ENCODE data around the gene CBX1. TPM values are rescaled to one million over a fixed set of nuclear protein-coding genes. Genes with fewer than 3 reads are reported as not detected.

The CBX1 gene
- total and polyA plus RNA-seq, 2 of the 8 experiments (the other 6 are each of a cell fraction or from before 2014, with no cell fraction given), result 38.7 to 173 TPM

DNA sequence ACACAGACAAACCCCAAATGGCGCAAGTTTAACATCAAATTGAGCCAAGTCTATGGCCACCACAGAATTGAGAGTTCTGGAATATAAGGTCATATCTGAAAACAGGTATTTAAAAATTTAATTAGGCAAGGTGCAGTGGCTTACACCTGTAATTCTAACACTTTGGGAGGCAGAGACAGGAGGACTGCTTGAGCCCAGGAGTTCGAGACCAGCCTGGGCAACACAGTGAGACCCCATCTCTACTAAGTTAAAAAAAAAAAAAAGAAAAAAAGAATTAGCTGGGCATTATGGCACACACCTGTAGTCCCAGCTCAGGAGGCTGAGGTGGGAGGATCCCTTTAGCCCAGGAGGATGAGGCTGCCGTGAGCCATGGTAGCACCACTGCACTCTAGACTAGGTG, 34.0 kb downstream of the CBX1 start:
- H3K18ac ChIP-seq (ENCODE audit: extremely low read depth, low read length), result no peak overlapping the region
- H3K4me1 ChIP-seq (replicated peaks in 1 of 4; ENCODE audit: control insufficient read depth in 3 of 4, insufficient read depth in 4 of 4, low read length in 3 of 4), result peaks cover 0 to 2% (median 0%) of the 10 kb centered on the region in 4 experiments; a peak in 1 of 7 replicates
- WGBS, 2 experiments (ENCODE audit: extremely low coverage in 1 of 2, insufficient coverage in 1 of 2, insufficient read length in 1 of 2, insufficient replicate concordance in 2 of 2, low coverage in 1 of 2, low lambda C conversion rate in 2 of 2, missing lambda C conversion rate in 1 of 2), result 92% methylated on average over 3 of the region's 3 CpGs; no CpG with 5 or more reads in 1 of the 2 experiments
- peaks cover 9 to 22% of the 10 kb centered on the region in 2 experiments for H4K20me1 ChIP-seq (replicated peaks in 1 of 2; ENCODE audit: control insufficient read depth in 1 of 2, insufficient read depth in 2 of 2, low read length in 2 of 2)
- no peak overlapping the region for H3K56ac ChIP-seq (replicated peaks; ENCODE audit: insufficient read length, low read depth, low read length)
- no peaks in the 10 kb centered on the region; a peak in 1 of 4 replicates for H3K79me2 ChIP-seq (ENCODE audit: control insufficient read depth in 1 of 2, insufficient read depth in 2 of 2, low read length in 2 of 2)
- H2BK12ac ChIP-seq (ENCODE audit: low read depth, low read length), result no peak overlapping the region
- no peak overlapping the region for H3K23ac ChIP-seq (ENCODE audit: insufficient read length)
- H3K4me3 ChIP-seq (ENCODE audit: extremely low read depth in 1 of 4, insufficient read depth in 2 of 4, low read depth in 3 of 4, low read length in 4 of 4), result no peak overlapping the region
- no peaks in the 10 kb centered on the region for H3K27me3 ChIP-seq (replicated peaks in 1 of 4; ENCODE audit: control insufficient read depth in 3 of 4, extremely low read depth in 1 of 4, insufficient read depth in 3 of 4, low read length in 3 of 4)
- H3K9ac ChIP-seq (replicated peaks in 1 of 4; ENCODE audit: extremely low read depth in 1 of 4, low read depth in 3 of 4, low read length in 3 of 4), result no peak overlapping the region
- H3K27ac ChIP-seq (ENCODE audit: low read depth, low read length), result no peak overlapping the region
- H2BK120ac ChIP-seq (replicated peaks; ENCODE audit: low read depth, low read length), result no peak overlapping the region
- H3K9me3 ChIP-seq (ENCODE audit: insufficient read depth in 2 of 2, low read depth in 1 of 2, low read length in 1 of 2), result no peaks in the 10 kb centered on the region
- H2BK5ac ChIP-seq (ENCODE audit: low read depth, low read length), result no peak overlapping the region
- no peak overlapping the region for H4K91ac ChIP-seq (replicated peaks; ENCODE audit: insufficient read length, low read length)
- CTCF ChIA-PET (ENCODE audit: partially characterized antibody), result interaction anchor here (0.8 to 5.9 kb wide), 17 partner anchors 8 to 113 kb away, joined by 3 to 78 read pairs (median 6); partner anchors contain the start of genes COPZ2 and NFE2L1
- no peak overlapping the region for H2BK20ac ChIP-seq (ENCODE audit: low read length)
- no peak overlapping the region for H4K5ac ChIP-seq (ENCODE audit: insufficient read length, low read depth, low read length)
- H3K36me3 ChIP-seq (ENCODE audit: control insufficient read depth in 2 of 4, insufficient read depth in 4 of 4, low read length in 3 of 4), result peaks cover 8 to 57% (median 24%) of the 10 kb centered on the region in 4 experiments
- H2BK15ac ChIP-seq (ENCODE audit: low read length), result no peak overlapping the region
- H3K79me1 ChIP-seq (ENCODE audit: low read depth, low read length), result no peaks in the 10 kb centered on the region; the same call in 1 of the 2 replicates
- no peak for FAIRE-seq
- no peak for DNase-seq (ENCODE audit: low read depth in 1 of 2, low spot score in 2 of 2)
- no peaks in the 10 kb centered on the region for H3K23me2 ChIP-seq (ENCODE audit: low read depth, low read length)
- H2AFZ ChIP-seq (ENCODE audit: low read length), result no peak overlapping the region
- POLR2A ChIA-PET (ENCODE audit: partially characterized antibody), result interaction anchor here (0.6 to 41.8 kb wide), 12 partner anchors 11 to 96 kb away, joined by 3 to 1227 read pairs (median 6); partner anchors contain the start of genes CBX1, CDK5RAP3, COPZ2 and NFE2L1
- H4K8ac ChIP-seq (ENCODE audit: extremely low read depth, insufficient read depth, low read length), result no peak overlapping the region
- no peak overlapping the region for H3K4ac ChIP-seq (replicated peaks; ENCODE audit: insufficient read length, low read depth, low read length)
- no peak overlapping the region for H3K4me2 ChIP-seq (ENCODE audit: insufficient read depth in 1 of 2, low read depth in 2 of 2, low read length in 2 of 2)
- H2AK5ac ChIP-seq (ENCODE audit: low read depth, low read length), result no peak overlapping the region
- H3K14ac ChIP-seq (ENCODE audit: insufficient read length), result no peak overlapping the region
- TF ChIP-seq CEBPB (IDR thresholded peaks at IDR 0.05; ENCODE audit: low read depth, low read length), result no peak
- no peak for TF ChIP-seq POU5F1 (IDR thresholded peaks at IDR 0.05; ENCODE audit: low read depth, low read length)
- no peak for TF ChIP-seq RAD21 (IDR thresholded peaks at IDR 0.05 in 1 of 2, conservative IDR thresholded peaks at IDR 0.05 in 1 of 2; ENCODE audit: low read depth in 2 of 2, low read length in 2 of 2)
- TF ChIP-seq, protein P1, sequence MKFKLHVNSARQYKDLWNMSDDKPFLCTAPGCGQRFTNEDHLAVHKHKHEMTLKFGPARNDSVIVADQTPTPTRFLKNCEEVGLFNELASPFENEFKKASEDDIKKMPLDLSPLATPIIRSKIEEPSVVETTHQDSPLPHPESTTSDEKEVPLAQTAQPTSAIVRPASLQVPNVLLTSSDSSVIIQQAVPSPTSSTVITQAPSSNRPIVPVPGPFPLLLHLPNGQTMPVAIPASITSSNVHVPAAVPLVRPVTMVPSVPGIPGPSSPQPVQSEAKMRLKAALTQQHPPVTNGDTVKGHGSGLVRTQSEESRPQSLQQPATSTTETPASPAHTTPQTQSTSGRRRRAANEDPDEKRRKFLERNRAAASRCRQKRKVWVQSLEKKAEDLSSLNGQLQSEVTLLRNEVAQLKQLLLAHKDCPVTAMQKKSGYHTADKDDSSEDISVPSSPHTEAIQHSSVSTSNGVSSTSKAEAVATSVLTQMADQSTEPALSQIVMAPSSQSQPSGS (IDR thresholded peaks at IDR 0.05; ENCODE audit: low read length), result no peak
- no peak for TF ChIP-seq RFX5 (IDR thresholded peaks at IDR 0.05; ENCODE audit: borderline replicate concordance, low read depth, low read length)
- TF ChIP-seq HDAC2 (IDR thresholded peaks at IDR 0.05; ENCODE audit: borderline replicate concordance in 1 of 2, low read depth in 2 of 2, low read length in 2 of 2), result no peak
- no peak for TF ChIP-seq POLR2A (IDR thresholded peaks at IDR 0.05; ENCODE audit: control extremely low read depth in 1 of 2, low read depth in 2 of 2, low read length in 2 of 2)
- no peak for TF ChIP-seq SAP30 (IDR thresholded peaks at IDR 0.05; ENCODE audit: insufficient read depth, insufficient replicate concordance, low read length)
- TF ChIP-seq RNF2 (IDR thresholded peaks at IDR 0.05; ENCODE audit: borderline replicate concordance, low read depth, low read length, missing control alignments, poor library complexity, severe bottlenecking), result no peak
- TF ChIP-seq JUN (IDR thresholded peaks at IDR 0.05; ENCODE audit: low read depth, low read length), result no peak
- no peak for TF ChIP-seq CBX8 (IDR thresholded peaks at IDR 0.05; ENCODE audit: borderline replicate concordance, low read depth, low read length)
